Transverse colon (tissue), 4 donors: Measurements from ENCODE around the gene ATP9B. TPM values are rescaled to one million over a fixed set of nuclear protein-coding genes. Genes with fewer than 3 reads are reported as not detected.
A peak's percentile ranks its signal among the peaks of the same experiment; 100 is the strongest.

Experiments
- DNase-seq: peaks from one replicate; pipeline ENCODE4 v3.0.0-alpha.2; 2019
- H3K27ac ChIP-seq, 4 donors: fragments of 200-600 bp; sonication (generic); 2 replicates each; pipeline ENCODE4 v1.5.1; 2016 to 2018; ENCODE audit warnings: inconsistent platforms in 4 of 4
- H3K27me3 ChIP-seq: fragments of 200-600 bp; sonication (generic); 2 replicates; pipeline ENCODE4 v1.5.1; 2017; ENCODE audit warnings: inconsistent platforms
- H3K36me3 ChIP-seq, 4 donors: fragments of 200-600 bp; sonication (generic); 2 replicates each; pipeline ENCODE4 v1.5.1; 2017 to 2019; ENCODE audit warnings: inconsistent platforms in 4 of 4
- H3K4me1 ChIP-seq, 4 donors: fragments of 200-600 bp; sonication (generic); 2 replicates each; pipeline ENCODE4 v1.5.1; 2017 to 2020; ENCODE audit warnings: inconsistent platforms in 4 of 4
- H3K4me3 ChIP-seq, 4 donors: fragments of 200-600 bp; sonication (generic); 1 replicate in 1 of 4; 2 replicates in 3 of 4; pipeline versions ENCODE4 v1.5.1 to v1.6.1; 2017 to 2019; ENCODE audit warnings: inconsistent platforms in 4 of 4
- H3K9me3 ChIP-seq, 2 donors: fragments of 200-600 bp; sonication (generic); 2 replicates each; pipeline ENCODE4 v1.5.1; 2017 to 2019; ENCODE audit warnings: inconsistent platforms in 2 of 2
- EP300 ChIP-seq: sonication (generic); formaldehyde crosslinking; IDR thresholded peaks from one replicate; pipeline ENCODE4 v1.6.1; 2017; ENCODE audit warnings: antibody characterized with exemption, low read depth
- POLR2A ChIP-seq: fragments of 450-650 bp; IDR thresholded peaks from one replicate; pipeline ENCODE4 v1.6.1; 2016; ENCODE audit warnings: antibody characterized with exemption, mild to moderate bottlenecking, moderate library complexity
- POLR2AphosphoS5 ChIP-seq, 3 donors: sonication (generic); formaldehyde crosslinking; IDR thresholded peaks; one replicate each; pipeline ENCODE4 v1.6.1; 2016; ENCODE audit warnings: antibody characterized with exemption in 3 of 3
- WGBS, 2 donors: methylation state at CpG; one replicate each; pipeline ENCODE4 v1.1.5; 2018; ENCODE audit warnings: low coverage in 1 of 2; 5-methylcytosine and 5-hydroxymethylcytosine counted together
- in situ Hi-C, 4 donors: fragments of 200-750 bp; cut with MboI; loops; one replicate each; pipeline versions ENCODE4 v1.15.0 to v1.15.1; 2017; ENCODE audit warnings: low sequenced_read_pairs in 3 of 4, low pct_ligation_motif_present in 1 of 4, low pct_unique_long_range_greater_than_20kb in 1 of 4
- intact Hi-C: fragments of 100-400 bp; cut with DNase I; formaldehyde crosslinking; loops from one replicate; pipeline ENCODE4 v1.15.1; 2023; ENCODE audit warnings: low total_unique reads
- total RNA-seq, 4 donors: library from RNA; depleted of rRNA; stranded (reverse); fragments of >200 nt; gene quantifications; one replicate each; pipeline ENCODE4 v1.1.0, GENCODE V29; 2016
- TF ChIP-seq, protein P1 (sequence below), 5 experiments: fragments of 200-600 bp in 3 of 5; fragments of 450-650 bp in 2 of 5; sonication (generic) in 3 of 5; IDR thresholded peaks; 1 replicate in 2 of 5; 2 replicates in 3 of 5; pipeline ENCODE4 v1.5.1; 2016 to 2017; ENCODE audit warnings: antibody characterized with exemption in 5 of 5, inconsistent platforms in 3 of 5, mild to moderate bottlenecking in 2 of 5, moderate library complexity in 1 of 5

ATP9B gene
- total RNA-seq, 4 donors from 2014 or later: 36.3 to 70.3 (median 41.6) TPM

DNA sequence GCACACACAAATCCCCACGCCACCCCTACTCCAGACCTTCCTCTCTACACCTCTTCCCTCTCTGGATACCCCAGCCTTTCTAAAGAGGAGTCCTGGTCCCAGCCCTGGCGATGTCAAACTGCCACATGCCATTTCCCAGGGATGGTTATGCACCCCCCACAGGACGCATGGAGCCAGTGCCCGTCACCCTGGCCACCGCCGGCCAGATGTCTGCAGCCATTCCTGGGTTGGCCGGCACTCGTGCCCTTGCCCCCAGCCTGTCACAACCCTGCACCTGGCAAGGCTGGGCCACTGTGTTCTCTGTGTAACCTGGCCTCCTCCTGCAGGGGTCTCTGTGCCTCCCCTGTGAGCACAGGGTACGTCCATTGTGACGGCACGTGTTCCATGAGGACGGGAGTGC lies 268.4 kb downstream of the ATP9B start:
- no peaks in the 10 kb centered on the region for H3K9me3 ChIP-seq
- DNase-seq: no peak
- 88% methylated on average over 10 of the region's 12 CpGs; no CpG with 5 or more reads in 1 of the 2 donors for WGBS, 2 donors
- H3K27me3 ChIP-seq: no peaks in the 10 kb centered on the region
- TF ChIP-seq POLR2AphosphoS5 (IDR thresholded peaks at IDR 0.05): no peak
- no peak for TF ChIP-seq EP300
- no peak for TF ChIP-seq POLR2A
- TF ChIP-seq, protein P1, sequence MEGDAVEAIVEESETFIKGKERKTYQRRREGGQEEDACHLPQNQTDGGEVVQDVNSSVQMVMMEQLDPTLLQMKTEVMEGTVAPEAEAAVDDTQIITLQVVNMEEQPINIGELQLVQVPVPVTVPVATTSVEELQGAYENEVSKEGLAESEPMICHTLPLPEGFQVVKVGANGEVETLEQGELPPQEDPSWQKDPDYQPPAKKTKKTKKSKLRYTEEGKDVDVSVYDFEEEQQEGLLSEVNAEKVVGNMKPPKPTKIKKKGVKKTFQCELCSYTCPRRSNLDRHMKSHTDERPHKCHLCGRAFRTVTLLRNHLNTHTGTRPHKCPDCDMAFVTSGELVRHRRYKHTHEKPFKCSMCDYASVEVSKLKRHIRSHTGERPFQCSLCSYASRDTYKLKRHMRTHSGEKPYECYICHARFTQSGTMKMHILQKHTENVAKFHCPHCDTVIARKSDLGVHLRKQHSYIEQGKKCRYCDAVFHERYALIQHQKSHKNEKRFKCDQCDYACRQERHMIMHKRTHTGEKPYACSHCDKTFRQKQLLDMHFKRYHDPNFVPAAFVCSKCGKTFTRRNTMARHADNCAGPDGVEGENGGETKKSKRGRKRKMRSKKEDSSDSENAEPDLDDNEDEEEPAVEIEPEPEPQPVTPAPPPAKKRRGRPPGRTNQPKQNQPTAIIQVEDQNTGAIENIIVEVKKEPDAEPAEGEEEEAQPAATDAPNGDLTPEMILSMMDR (IDR thresholded peaks at IDR 0.05): no peak
- no peak overlapping the region for H3K27ac ChIP-seq
- no peaks in the 10 kb centered on the region for H3K36me3 ChIP-seq
- in situ Hi-C loops: no loop called here
- H3K4me3 ChIP-seq: no peak overlapping the region
- intact Hi-C loops: no loop called here
- no peaks in the 10 kb centered on the region for H3K4me1 ChIP-seq

DNA sequence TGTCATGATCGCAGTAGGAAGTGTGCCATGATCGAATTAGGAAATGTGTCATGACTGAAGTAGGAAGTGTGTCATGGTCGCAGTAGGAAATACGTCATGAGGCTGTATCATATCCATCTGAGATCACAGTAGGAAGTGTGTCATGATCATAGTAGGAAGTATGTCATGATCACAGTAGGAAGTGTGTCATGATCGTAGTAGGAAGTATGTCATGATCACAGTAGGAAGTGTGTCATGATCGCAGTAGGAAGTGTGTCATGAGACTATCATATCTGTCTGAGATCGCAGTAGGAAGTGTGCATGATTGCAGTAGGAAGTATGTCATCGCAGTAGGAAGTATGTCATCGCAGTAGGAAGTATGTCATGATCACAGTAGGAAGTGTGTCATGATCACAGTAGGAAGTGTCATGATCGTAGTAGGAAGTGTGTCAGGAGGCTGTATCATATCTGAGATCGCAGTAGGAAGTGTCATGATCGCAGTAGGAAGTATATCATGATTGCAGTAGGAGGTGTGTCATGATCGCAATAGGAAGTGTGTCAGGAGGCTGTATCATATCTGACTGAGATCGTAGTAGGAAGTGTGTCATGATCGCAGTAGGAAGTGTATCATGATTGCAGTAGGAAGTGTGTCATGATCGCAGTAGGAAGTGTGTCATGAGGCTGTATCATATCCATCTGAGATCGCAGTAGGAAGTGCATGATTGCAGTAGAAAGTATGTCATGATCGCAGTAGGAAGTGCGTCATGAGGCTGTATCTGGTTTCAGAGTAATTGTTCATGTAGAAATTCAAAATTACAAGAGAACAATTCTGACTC lies 270.1 kb downstream of the ATP9B start:
- Histone ChIP-seq H3K4me1 (peaks cover 0 to 4% (median 0%) of the 10 kb centered on the region in 4 donors), H3K27me3 (no peaks in the 10 kb centered on the region), H3K27ac (no peak overlapping the region), H3K4me3 (no peak overlapping the region), H3K9me3 (no peaks in the 10 kb centered on the region), H3K36me3 (no peaks in the 10 kb centered on the region)
- intact Hi-C loops: no loop called here
- in situ Hi-C loops: no loop called here
- 89 to 91% methylated on average over 19 of the region's 19 CpGs for WGBS, 2 donors
- no peak for DNase-seq
- TF ChIP-seq, protein P1 (IDR thresholded peaks at IDR 0.05): no peak
- TF ChIP-seq EP300 (no peak), POLR2A (no peak), POLR2AphosphoS5 (IDR thresholded peaks at IDR 0.05) (no peak)

DNA sequence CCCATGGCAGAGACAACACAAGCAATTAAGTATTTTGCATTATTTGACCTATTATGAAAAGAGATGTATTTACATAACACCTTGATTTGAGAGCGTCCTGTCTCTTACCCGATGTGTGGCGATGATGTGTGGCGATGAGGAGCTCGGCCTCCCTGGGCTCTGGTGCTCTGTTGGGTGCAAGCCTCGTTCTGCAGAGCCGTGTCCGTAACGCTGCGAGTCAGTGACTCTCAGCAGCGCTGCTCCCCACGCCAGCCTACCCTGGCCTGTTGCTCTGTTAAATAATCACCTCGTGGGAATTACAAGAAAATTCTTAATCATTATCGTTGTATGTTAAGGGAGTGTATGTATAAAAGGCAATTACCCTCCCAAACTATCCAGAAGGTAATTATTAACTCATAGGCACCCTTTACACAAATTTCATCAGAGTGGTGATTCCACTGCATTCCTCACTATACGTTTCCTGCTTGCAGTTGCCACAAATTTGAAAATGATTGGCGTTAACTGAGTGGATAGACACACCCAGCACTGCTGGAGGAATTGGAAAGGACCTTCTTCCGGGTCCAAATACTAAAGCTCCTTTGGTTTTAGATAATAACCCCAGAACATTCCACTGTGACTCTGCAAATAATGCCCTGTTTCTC lies 274.5 kb downstream of the ATP9B start:
- peaks cover 0 to 28% (median 8%) of the 10 kb centered on the region in 4 donors for H3K36me3 ChIP-seq
- H3K9me3 ChIP-seq: no peaks in the 10 kb centered on the region
- peak overlapping the region in 1 of 4 donors; percentile 46 for H3K27ac ChIP-seq
- intact Hi-C loops: no loop called here
- in situ Hi-C loops: no loop called here
- TF ChIP-seq EP300 (no peak), POLR2A (no peak), POLR2AphosphoS5 (IDR thresholded peaks at IDR 0.05) (no peak)
- TF ChIP-seq, protein P1 (IDR thresholded peaks at IDR 0.05): no peak
- H3K27me3 ChIP-seq: no peaks in the 10 kb centered on the region
- 48 to 61% methylated on average over 6 to 17 of the region's 17 CpGs for WGBS, 2 donors
- peak; percentile 17 for DNase-seq
- H3K4me1 ChIP-seq: peaks cover 0 to 4% (median 0%) of the 10 kb centered on the region in 4 donors
- H3K4me3 ChIP-seq: no peak overlapping the region

DNA sequence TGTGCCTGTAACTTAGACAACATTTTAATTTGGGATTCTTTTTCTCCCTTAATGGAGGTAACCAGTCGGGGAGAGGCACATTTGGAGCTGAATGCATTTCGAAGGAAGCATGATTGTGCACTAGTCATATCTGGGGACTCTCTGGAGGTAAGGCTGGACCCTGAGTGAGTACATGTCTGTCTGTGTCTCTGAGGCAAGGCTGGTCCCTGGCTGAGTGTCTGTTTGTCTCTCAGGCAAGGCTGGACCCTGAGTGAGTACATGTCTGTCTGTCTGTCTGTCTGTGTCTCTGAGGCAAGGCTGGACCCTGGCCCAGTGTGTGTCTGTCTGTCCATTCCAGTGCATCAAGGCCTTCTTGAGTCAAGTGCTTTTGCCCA lies 275.0 kb downstream of the ATP9B start:
- intact Hi-C loops (no loop called here), in situ Hi-C loops (no loop called here)
- Histone ChIP-seq H3K27ac (peak overlapping the region in 2 of 4 donors; percentile 21 to 46), H3K27me3 (no peaks in the 10 kb centered on the region), H3K9me3 (no peaks in the 10 kb centered on the region), H3K36me3 (peaks cover 0 to 28% (median 8%) of the 10 kb centered on the region in 4 donors), H3K4me3 (no peak overlapping the region), H3K4me1 (peaks cover 0 to 4% (median 0%) of the 10 kb centered on the region in 4 donors)
- TF ChIP-seq POLR2A: no peak
- TF ChIP-seq EP300: no peak
- TF ChIP-seq, protein P1 (IDR thresholded peaks at IDR 0.05): no peak
- TF ChIP-seq POLR2AphosphoS5 (IDR thresholded peaks at IDR 0.05): no peak
- 58 to 88% methylated on average over 2 of the region's 2 CpGs for WGBS, 2 donors
- DNase-seq: no peak
